CD4-positive, alpha-beta T cell treated with Interleukin-1 beta for 1 hour (primary cell): ENCODE data around the gene TCFL5.
A peak's percentile ranks its signal among the peaks of the same experiment; 100 is the strongest.
"Not testable (repeated sequence)": the region's sequence is repeated elsewhere in the genome, so short reads cannot be mapped to it uniquely, and the experiment has no call there.

ENCODE experiments used
- DNase-seq, 2 donors: peaks; one replicate each; pipeline ENCODE4 v3.0.0-alpha.2; 2020 to 2022

Gene TCFL5

DNA sequence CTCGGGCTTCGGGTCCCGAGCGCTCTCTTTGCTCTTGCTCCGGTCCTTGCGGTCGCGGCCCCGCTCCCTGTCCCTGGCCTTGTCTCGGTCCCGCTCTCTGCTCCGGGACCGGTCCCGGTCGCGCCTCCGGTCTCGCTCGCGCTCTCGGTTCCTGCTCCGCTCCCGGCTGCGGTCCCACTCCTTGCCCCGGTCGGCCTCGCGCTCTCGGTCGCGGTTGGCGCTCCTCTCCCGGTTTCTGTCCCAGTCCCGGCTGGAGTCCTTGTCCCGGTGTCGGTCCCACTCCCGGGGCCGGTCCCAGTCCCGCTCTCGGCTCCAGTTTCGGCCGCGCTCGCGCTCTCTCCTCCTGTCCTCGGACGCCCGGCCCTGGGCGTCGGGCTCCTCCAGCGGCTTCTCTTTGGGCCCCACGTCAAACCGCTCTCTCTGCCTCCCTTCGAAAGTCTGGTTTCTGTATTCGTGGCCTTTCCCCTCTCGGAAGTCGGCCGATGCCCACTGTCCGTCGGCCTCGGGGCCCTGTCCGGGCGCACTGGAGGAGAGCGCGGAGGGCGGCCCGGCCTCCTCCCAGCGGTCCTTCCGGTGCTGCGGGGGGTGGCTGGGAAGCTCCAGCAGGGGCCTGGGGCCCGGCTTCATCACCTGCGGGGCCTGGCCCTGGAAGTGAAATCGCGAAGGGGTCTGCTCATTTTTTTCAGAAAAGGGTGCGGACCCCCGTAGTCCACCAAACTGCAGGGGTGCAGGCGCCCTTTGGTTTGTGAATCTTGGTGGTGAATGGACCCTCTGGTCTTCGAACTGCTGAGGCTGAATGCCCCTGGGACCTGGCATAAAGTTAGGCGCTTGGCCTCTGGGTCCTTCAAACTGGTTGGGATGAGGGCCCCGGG, 17.9 kb upstream of the TCFL5 start:
- no peak for DNase-seq

DNA sequence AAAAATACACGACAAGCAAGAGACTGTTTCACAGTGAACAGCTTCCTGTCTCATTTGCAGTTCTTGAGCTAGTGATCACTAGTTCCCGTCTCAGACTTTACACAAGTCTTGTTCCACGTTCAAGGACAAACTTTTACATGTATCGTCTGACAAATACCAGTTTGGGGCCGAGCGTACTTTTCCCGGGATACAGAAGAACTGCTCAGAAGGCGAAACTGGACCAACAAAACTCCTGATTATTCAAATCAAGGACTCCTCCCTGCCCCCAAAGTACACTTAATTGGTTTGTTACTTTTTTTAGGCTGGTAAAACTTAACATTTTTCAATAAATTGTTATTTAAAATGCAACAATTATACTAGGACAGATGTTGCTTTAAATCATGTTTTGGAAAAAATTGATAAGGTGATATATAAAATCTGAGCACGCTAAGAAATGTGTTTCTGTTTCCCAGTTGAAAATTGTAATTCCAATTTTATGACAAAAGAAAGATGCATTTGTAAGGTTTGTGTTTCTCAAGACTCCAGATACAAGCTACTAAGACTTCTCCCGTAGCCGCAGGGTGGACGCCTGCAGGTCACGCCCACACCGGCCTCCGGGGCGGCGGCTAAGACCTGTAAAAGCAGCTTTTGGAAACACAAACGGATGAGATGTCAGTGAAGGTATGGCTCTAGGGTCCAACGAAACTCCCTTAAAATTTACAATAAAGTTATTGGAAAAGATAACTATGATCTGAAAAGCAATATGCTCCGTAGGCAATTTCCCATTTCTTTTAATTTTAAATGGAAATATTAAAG, 16.8 kb upstream of the TCFL5 start:
- DNase-seq, result no peak

DNA sequence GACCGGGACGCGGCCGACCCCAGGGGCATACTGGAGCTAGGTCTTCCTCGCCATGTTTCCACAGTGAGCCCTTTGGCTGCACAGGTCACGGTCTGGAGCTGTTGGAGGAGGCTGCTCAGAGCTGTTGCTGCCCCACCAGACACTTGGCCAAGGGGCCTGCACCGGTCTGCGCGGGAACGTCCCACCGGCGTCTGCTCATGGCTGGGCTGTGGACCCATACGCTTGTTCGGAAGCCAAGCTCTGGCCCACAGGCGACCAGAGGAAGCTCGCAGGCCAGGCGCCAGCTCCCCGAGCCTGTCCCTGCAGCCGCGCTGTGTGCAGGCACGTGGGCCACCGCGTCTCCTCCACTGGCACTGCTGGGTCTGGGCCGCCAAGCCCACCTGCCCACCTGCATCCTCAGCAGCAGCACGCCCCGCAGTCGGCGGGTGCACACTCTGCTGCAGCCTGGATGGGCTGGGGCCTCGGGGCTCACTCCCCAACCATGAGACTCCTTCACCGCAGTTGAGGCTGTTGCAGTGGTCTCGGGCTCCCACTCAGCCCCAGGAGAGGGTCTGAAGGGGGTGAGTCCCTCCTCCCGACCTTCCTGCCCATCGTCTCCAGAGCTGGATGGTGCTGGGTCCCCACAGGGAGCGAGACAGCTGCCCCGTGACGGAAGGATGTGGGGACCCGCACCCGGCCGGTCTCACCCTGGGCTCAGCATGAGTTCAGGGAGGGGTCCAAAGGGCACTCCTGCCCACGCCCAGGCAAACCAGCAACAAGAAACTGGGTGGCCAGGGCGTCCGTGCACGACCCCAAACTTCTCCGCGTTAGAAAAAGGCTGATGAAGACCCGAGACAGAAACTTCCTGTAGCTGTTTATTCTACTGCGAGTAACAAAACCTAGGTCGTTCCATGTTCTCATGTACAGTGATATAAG, 15.5 kb upstream of the TCFL5 start:
- DNase-seq, result no peak

DNA sequence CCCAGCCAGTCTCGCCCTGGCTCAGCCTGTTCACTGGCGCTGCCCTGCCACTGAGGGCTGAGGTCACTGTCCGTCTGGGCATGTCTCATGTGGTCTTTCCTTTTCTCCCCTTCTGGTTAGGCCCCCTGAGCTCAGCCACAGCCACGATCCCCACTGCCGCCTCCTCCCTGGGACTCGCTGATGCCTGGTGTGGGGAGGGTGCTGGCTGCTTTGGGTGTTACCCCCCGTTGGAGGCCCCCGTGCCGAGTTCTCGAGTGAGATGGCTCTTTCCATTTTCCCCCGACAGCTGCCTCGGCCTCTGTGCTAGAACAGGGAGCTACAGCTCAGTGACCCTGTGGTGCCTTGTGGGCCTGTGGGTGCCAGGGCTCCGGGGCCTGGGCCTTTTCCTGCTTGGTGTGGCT, 14.9 kb upstream of the TCFL5 start:
- DNase-seq, result no peak

DNA sequence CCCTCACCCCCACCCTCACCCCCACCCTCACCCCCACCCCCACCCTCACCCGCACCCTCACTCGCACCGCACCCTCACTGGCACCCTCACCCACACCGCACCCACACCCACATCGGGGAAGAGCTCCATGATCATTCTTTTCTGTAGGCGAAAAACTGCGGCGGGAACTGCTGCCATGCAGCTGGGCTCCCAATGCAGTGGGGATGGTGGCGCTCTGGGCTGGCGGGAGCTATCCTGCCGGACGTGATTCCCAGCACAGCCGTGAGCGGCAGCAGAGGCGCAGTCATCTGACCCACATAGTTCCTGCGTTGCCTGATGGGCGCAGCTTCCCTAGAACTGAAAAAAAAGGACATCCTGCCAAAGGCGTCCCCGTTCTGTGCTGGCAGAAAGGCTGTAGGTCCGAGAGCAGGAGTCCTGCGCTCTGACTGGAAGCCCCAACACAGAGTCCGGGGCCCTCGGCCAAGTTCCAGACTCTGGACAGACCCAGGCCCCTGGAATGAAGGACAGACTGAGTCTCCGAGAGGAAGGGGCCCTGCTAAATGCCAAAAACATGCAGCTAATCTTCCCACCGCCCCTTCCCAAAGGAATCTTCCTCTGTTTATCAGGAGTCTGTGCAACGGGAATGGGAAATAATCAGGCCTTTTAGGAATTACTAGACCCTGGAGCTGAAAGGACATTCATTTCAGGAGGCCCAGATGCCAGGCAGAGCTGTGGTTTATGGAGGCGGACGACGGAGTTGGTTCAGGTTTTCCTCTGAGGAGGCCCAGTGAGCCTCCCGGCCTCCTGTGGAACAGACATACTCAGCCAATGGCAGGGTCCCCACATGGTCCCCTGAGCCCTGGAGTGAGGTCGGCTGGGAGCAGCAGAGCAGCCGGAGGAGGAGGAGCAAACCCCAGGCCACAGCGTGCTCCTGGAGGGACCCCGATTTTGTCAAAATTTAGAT, 14.1 kb upstream of the TCFL5 start:
- DNase-seq, result no peak

DNA sequence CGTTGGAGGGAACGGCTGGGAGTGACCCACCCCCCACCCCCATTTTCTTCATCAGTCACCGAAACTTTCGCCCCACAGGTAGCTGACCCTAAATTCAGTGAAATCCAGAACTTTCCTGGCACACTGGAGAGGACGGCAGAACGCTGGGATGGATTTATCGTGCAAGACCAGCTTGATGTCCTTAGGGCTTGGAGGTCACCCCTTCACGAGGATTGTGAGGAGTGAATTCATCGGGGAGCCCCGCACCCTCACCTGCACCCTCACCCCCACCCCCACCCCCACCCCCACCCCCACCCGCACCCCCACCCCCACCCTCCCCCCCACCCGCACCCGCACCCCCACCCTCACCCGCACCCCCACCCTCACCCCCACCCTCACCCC, 13.3 kb upstream of the TCFL5 start:
- no peak for DNase-seq

DNA sequence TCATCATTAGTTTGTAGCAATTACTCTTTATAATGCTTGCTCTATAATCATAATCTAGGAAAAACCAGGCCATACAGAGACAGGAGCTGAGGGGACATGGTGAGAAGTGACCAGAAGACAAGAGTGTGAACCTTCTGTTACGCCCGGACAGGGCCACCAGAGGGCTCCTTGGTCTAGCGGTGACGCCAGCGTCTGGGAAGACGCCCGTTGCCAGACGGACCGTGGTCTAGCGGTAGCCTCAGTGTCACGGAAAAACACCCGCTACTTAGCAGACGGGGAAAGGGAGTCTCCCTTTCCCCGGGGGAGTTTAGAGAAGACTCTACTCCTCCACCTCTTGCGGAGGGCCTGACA, 12.0 kb upstream of the TCFL5 start:
- DNase-seq, result peak; percentile 30 to 47

DNA sequence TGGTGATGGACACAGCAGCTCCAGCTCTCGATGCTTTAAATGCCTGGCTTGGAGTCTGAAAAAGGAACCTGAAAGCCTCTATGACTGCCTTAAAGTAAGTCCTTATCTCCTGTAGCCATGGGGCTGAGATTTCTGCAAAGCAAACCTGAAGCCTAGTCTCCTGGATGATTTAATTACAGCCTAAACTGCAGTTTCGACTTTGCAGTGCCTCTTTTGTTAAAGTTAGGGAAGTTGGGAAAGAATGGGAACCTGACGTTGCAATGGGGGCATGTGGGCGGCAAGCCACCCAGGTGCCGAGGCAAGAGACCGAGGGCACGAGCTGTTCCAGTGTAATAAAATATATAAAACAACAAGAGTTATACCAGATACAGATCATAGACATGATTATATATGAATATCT, 11.7 kb upstream of the TCFL5 start:
- DNase-seq, result no peak

DNA sequence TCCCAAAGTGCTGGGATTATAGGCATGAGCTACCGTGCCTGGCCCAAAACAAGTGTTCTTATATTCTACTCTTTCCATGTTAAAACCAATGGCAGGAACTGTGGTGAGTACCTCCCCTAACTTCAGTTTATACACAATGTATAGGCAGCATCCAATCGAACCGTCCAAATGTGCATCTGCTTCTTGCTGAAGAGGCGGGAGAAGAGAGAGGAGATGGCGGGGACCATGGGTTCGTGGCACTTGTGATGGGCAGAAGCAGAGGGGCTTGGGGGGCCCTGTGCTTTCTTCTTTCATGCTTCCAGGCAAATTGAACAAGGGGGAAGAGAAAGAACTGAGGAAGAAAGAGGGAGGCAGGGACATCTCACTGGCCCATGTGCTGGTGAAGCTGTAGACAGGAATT, 11.2 kb upstream of the TCFL5 start:
- DNase-seq, result no peak

DNA sequence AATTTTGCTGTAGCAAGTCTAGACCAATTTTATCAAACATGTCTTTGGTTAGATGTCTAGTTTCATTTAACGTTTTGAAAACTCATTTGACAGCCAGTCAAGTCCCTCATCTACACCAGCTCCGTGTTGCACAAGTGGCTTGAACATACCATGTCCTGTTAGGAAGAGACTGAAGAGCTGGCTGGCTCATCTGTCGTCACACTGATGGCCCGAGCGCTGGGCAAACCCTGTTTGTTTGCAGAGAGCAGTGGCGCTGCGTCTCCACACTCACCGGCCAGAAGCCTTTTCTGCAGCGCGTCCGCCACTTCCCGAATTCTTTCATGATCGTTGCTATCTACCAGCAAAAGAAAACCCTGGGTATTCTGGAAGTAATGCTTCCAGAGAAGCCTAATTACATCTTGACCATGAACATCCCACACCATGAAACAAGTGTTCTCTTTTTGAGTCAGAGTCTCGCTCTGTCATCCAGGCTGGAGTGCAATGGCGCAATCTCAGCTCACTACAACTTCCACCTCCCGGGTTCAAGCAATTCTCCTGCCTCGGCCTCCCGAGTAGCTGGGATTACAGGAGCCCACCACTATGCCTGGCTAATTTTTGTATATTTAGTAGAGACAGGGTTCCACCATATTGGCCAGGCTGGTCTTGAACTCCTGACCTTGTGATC, 10.7 kb upstream of the TCFL5 start:
- no peak for DNase-seq

DNA sequence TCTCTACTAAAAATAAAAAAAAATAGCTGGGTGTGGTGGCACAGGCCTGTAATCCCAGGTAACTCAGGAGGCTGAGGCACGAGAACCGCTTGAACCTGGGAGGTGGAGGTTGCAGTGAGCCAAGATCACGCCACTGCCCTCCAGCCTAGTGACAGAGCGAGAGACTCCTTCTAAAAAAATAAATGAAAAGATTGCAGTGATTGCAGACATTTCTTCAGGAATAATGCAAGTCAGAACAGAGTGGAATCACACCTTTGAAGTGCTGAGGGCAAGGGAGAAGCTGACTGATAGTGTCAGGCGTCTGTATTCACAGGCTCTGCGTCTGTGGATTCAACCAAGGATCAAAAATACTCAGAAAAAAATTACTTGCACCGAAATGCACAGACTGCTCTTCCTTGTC, 2.6 kb upstream of the TCFL5 start:
- no peak for DNase-seq

DNA sequence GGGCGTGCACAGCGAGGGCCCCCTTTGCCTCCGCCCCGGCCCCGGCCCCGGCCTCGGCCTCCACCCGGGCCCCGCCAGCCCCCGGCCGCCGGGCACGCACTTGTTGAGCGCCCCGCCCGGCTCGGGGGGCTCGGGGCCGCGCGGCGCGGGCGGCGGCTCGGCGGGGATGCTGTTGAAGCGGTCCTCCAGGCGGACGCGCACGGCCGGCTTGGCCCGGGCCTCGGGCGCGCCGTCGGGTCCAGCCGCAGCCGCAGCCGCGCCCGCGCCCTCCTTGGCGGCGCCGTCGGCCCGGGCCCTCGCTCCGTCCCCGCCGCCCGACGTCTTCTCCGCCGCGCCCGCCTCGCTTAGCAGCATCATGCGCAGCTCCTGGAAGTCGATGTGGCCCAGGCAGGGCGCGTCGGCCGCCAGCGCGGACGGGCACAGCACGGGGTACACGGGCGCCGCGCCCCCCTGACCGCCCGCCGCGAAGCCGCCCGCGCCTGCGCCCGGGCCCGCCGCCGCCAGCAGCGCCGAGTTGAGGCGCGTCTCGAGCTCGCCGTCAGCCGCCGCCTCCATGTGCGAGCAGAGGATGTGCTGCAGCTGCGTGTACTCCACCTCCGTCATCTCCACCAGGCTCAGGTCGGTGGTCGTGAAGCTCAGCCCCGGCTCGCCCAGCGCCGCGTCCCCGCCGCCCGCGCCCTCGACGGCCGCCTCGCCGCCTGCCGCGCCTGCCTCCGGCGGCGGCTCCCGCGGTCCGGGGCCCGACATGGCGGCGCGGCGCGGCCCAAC, 514 bp downstream of the TCFL5 start:
- peak; percentile 45 to 50 for DNase-seq

DNA sequence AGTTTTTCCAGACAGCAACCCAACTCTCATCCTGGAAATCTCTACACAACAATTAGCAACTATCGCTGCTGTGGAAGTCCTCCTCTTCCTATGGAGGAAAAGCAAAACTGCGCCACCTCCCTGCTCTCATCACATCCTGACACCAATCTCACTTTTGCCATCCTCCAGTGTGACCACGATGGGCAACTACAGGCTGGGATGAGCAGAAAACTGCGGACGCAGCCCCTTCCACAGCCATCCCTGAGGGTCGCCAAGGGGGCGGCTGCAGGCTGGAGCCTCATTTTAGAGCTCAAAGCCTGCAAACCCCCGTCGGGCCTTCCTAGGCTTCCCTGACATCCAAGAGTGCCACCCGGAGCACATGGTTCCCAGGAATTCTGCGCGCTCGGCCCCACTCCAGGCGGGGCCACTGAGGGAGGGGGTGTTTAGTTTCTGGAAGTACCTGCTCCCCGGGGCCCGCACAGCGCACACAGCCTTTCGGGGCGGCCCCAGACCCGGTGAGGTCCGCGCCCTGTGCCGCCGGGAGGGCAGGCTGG, 1.2 kb downstream of the TCFL5 start:
- DNase-seq, result no peak

DNA sequence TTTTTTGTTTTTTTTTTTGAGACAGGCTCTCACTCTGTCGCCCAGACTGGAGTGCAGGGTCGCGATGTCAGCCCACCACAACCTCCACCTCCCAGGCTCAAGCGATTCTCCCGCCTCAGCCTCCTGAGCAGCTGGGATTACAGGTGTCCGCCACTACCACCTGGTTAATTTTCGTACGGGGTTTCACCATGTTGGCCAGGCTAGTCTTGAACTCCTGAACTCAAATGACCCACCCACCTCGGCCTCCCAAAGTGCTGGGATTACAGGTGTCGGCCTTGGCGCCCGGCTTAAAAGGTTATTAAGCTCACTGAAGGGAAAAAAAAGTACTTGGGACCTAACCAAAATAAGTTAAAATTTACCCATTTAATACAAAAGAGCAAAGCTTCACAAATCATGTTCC, 1.9 kb downstream of the TCFL5 start:
- no peak for DNase-seq

DNA sequence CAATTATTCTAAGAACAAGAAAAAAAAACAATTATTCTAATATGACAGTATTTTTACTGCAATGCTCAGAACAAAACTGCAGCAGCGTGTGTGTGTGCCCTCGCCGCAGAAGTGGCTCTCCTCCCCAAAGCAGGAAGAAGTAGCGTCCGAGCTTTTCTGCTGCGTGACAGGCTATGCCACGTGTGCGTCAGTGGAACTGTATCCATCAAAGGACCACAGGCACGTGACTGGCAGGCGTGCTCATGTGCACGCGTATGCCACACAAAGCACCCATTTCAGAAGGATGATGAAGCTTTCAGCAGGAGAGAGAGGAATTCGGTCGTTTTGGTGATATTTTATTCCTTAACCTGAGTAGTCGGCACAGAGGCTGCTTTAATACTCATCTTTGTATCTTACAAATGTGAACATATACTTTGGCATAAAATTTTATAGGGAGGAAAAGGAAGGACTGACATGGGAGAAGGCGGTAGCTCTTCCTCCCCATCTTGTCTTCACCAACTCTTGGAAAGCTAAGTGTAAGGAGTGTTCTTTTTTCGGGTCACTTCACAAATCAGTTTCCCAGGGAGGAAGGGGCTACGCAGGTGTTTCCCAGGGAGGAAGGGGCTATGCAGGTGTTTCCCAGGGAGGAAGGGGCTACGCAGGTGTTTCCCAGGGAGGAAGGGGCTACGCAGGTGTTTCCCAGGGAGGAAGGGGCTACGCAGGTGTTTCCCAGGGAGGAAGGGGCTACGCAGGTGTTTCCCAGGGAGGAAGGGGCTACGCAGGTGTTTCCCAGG, 3.4 kb downstream of the TCFL5 start:
- peak in 1 of 2 donors; percentile 51 for DNase-seq

DNA sequence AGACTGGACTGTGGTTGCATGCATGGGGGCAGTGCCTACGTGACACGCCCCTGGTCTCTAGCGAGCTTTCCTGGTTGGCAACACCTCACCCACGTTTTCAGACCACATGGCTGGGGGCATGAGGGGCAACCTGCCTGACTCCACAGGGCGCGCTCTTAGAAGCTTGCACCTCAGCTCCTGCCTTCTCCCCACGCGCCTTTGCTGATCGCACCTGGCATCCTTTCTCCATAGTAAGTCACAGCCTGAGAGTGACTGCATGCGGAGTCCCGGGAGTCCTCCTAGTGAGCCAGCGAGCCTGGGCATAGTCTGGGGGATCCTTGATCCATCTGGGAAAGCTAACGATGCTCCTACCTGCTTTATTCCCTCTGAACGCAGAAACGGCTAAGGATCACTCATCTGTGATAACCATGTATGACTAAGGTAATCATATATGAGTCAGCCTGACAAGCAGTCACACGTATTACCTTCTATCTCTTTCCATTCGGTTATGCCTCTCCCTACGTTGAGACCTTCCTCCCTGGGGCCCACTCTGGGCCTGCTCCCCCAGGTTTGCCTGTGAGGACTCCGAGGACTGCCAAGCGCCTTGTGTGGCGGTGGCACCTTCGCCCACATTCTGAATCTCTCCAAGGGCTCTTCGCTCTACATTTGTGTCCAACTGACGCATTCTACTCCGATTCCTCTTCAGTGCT, 4.5 kb downstream of the TCFL5 start:
- DNase-seq, result no peak

DNA sequence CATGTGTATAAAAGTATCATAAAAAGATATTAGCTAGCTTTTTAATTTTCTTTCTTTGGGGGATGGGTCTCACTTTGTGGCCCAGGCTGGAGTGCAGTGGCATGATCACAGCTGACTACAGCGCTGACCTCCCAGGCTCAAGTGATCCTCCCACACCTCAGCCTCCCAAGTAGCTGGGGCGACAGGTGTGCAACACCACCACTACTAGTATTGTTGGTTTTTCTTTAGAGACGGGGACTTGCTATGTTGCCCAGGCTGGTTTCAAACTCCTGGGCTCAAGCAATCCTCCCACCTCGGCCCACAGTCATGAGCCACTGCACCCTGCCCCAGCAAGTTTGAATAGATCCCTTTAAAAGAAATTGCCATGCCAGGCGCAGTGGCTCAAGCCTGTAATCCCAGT, 6.5 kb downstream of the TCFL5 start:
- DNase-seq, result no peak

DNA sequence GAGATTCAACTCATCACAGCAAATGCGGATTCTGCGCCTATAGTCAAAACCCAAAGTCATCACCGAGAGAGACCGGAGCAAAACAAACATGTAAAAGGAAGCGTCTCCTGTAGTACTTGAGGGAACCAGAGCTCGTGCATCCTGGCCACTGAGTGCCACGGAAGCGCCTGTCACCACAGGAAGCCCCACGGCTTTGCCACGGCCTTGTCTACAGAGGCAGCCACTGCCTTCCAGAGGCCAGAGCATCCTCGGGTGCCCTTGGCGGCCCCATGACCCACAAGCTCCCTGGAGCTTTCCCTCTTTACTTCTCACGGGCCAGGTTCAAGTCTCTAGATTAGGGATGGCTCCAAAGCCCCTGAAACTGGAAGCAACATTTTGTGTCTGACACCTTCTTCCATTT, 7.5 kb downstream of the TCFL5 start:
- no peak for DNase-seq

DNA sequence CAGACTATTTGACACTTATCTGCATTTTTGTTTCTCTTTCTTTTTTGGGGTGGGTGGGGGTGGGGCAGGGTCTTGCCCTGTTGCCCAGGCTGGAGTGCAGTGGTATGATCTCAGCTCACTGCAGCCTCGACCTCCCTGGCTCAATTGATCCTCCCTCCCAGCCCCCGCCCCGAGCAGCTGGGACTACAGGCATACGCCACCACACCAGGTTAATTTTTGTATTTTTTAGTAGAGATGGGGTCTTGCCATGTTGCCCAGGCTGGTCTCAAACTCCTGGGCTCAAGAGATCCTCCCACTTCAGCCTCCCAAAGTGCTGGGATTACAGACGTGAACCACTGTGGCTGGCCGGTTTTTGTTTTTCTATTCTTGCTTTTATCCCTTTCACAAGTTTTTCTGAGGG, 8.3 kb downstream of the TCFL5 start:
- DNase-seq, result not testable (repeated sequence)
